Vagina (tissue), 2 donors: Measurements from ENCODE around the gene MTCL3.
A peak's percentile ranks its signal among the peaks of the same experiment; 100 is the strongest.

Source experiments
- CTCF ChIP-seq, 3 experiments: fragments of 450-650 bp in 2 of 3; fragments of 200-600 bp in 1 of 3; sonication (generic) in 1 of 3; IDR thresholded peaks; one replicate each; pipeline ENCODE4 v1.5.1; 2017 to 2019; ENCODE audit warnings: antibody characterized with exemption in 3 of 3, mild to moderate bottlenecking in 2 of 3, moderate library complexity in 2 of 3
- POLR2A ChIP-seq, 2 donors: fragments of 450-650 bp; IDR thresholded peaks; one replicate each; pipeline ENCODE4 v1.6.1; 2017; ENCODE audit warnings: antibody characterized with exemption in 2 of 2, mild to moderate bottlenecking in 2 of 2, moderate library complexity in 2 of 2
- POLR2AphosphoS5 ChIP-seq, 2 donors: sonication (generic); formaldehyde crosslinking; IDR thresholded peaks; one replicate each; pipeline ENCODE4 v1.9.0; 2017; ENCODE audit warnings: antibody characterized with exemption in 2 of 2, mild to moderate bottlenecking in 2 of 2, low read depth in 1 of 2; ENCODE audit not compliant: insufficient read depth in 1 of 2

GRCh38 chr6:127516662-127517273, 2.4 kb downstream of the MTCL3 start:
- TF ChIP-seq POLR2A (IDR thresholded peaks at IDR 0.05) (no peak), CTCF (IDR thresholded peaks at IDR 0.05) (peak in 2 of 3 experiments; percentile 9 to 40), POLR2AphosphoS5 (IDR thresholded peaks at IDR 0.05; ENCODE audit: insufficient read depth in 1 of 2, low read depth in 1 of 2) (no peak)
